GM10847 (cell line): ENCODE data around the gene TOR3A.

Source experiments
- POLR2A ChIP-seq: IDR thresholded peaks from 2 replicates; pipeline ENCODE4 v1.6.1; 2011; ENCODE audit not compliant: insufficient read length; ENCODE audit errors: extremely low read depth

TOR3A gene

GRCh38 chr1:179058487-179059483, 23.1 kb upstream of the TOR3A start:
- no peak for TF ChIP-seq POLR2A

- no peak for TF ChIP-seq POLR2A
Observed at GRCh38 chr1:179061360-179062282, 20.2 kb upstream of the TOR3A start.

GRCh38 chr1:179066471-179066870, 15.4 kb upstream of the TOR3A start:
- no peak for TF ChIP-seq POLR2A

- TF ChIP-seq POLR2A, result no peak
Observed at GRCh38 chr1:179077396-179077795, 4.5 kb upstream of the TOR3A start.

- no peak for TF ChIP-seq POLR2A
Observed at GRCh38 chr1:179079113-179079761, 2.6 kb upstream of the TOR3A start.

GRCh38 chr1:179080866-179081686, 794 bp upstream of the TOR3A start:
- no peak for TF ChIP-seq POLR2A

GRCh38 chr1:179082333-179082998, 596 bp downstream of the TOR3A start:
- TF ChIP-seq POLR2A, result no peak

GRCh38 chr1:179082999-179083335, 1.1 kb downstream of the TOR3A start:
- TF ChIP-seq POLR2A, result no peak

GRCh38 chr1:179083533-179083932, 1.7 kb downstream of the TOR3A start:
- TF ChIP-seq POLR2A, result no peak

GRCh38 chr1:179087665-179088064, 5.8 kb downstream of the TOR3A start:
- no peak for TF ChIP-seq POLR2A

GRCh38 chr1:179089827-179090482, 8.1 kb downstream of the TOR3A start:
- no peak for TF ChIP-seq POLR2A

GRCh38 chr1:179090522-179090921, 8.7 kb downstream of the TOR3A start:
- TF ChIP-seq POLR2A, result no peak

- no peak for TF ChIP-seq POLR2A
Observed at GRCh38 chr1:179090923-179091322, 9.1 kb downstream of the TOR3A start.

- no peak for TF ChIP-seq POLR2A
Observed at GRCh38 chr1:179091691-179092165, 9.9 kb downstream of the TOR3A start.
